ENCODE measurements around the gene IFT88. TPM values are rescaled to one million over a fixed set of nuclear protein-coding genes. Genes with fewer than 3 reads are reported as not detected.

Gene IFT88
- total RNA-seq, 4 donors from 2014 or later, result 5.6 to 21.6 (median 10.4) TPM

- Histone ChIP-seq H3K4me3 (no peak overlapping the region), H3K27me3 (no peaks in the 10 kb centered on the region), H3K27ac (no peak overlapping the region), H3K9me3 (no peaks in the 10 kb centered on the region), H3K36me3 (peaks cover 10% of the 10 kb centered on the region), H3K4me1 (no peaks in the 10 kb centered on the region)
- WGBS, result 82% methylated on average over 3 of the region's 3 CpGs
- TF ChIP-seq POLR2AphosphoS5 (IDR thresholded peaks at IDR 0.05) (no peak), CTCF (IDR thresholded peaks at IDR 0.05) (no peak), EP300 (IDR thresholded peaks at IDR 0.05) (no peak), POLR2A (IDR thresholded peaks at IDR 0.05) (no peak)
- no peak for DNase-seq (ENCODE audit: low spot score in 2 of 2)
Observed at GRCh38 chr13:20689291-20689690, 122.3 kb downstream of the IFT88 start.

DNA sequence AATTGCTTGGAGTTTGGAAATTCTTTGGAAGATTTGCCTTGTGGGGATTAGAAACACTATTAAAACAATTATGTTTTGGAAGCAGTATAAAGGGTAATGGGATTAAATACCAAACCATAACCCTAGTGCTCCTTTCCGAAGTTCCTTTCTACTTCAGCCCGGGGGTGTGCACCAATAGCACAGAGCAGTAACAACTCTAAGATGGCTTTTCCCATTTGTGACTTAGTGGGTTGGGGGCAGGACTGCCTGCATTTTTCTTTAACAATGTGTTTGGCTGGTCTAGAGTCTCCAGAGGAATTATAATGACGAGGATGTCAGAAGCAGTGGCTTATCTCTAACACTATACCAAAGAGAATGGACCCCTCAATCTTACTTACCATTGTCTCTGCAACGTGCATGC lies 124.7 kb downstream of the IFT88 start:
- WGBS, result 67% methylated on average over 4 of the region's 4 CpGs
- Histone ChIP-seq H3K9me3 (no peaks in the 10 kb centered on the region), H3K4me1 (no peaks in the 10 kb centered on the region), H3K36me3 (peaks cover 10% of the 10 kb centered on the region), H3K27me3 (no peaks in the 10 kb centered on the region), H3K27ac (no peak overlapping the region), H3K4me3 (no peak overlapping the region)
- TF ChIP-seq POLR2A (IDR thresholded peaks at IDR 0.05), result no peak
- TF ChIP-seq EP300 (IDR thresholded peaks at IDR 0.05), result no peak
- TF ChIP-seq CTCF (IDR thresholded peaks at IDR 0.05), result no peak
- TF ChIP-seq POLR2AphosphoS5 (IDR thresholded peaks at IDR 0.05), result no peak
- DNase-seq (ENCODE audit: low spot score in 2 of 2), result no peak

DNA sequence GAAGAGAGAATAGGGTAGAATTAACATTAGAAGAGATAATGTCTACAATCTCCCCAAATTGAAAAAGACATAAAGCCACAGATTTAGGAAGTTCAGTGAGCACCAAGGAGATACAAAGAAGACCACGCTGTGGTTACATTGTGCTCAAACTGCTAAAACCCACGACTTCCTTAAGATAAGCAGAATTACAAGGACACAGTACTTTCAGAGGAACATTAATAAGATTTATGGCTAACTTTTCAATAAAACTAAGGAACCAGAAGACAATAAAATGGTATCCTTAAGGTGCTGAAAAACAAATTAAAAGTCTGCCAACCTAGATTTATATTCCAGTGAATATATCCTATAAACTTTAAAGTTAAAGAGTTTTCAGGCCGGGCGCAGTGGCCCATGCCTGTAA lies 129.1 kb downstream of the IFT88 start:
- no peak for TF ChIP-seq POLR2AphosphoS5 (IDR thresholded peaks at IDR 0.05)
- TF ChIP-seq POLR2A (IDR thresholded peaks at IDR 0.05), result no peak
- no peak for TF ChIP-seq EP300 (IDR thresholded peaks at IDR 0.05)
- no peak for TF ChIP-seq CTCF (IDR thresholded peaks at IDR 0.05)
- 65% methylated on average over 4 of the region's 4 CpGs for WGBS

DNA sequence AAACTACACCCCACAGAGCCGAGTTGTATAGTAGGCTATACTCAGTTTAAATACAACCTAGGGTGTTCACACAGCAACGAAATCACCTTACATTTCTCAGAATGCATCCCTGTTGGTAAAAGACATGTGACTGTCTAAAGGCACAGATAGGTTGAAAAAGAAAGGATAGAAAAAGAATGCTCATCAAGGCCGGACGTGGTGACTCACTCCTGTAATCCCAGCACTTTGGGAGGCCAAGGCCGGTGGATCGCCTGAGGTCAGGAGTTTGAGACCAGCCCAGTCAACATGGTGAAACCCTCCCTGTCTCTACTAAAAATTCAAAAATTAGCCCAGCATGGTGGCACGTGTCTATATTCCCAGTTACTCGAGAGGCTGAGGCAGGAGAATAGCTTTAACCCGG lies 132.8 kb downstream of the IFT88 start:
- H3K4me3 ChIP-seq, result no peak overlapping the region
- no peak overlapping the region for H3K27ac ChIP-seq
- DNase-seq (ENCODE audit: low spot score in 2 of 2), result no peak
- H3K27me3 ChIP-seq, result peaks cover 9% of the 10 kb centered on the region
- WGBS, result 94% methylated on average over 9 of the region's 9 CpGs
- TF ChIP-seq POLR2AphosphoS5 (IDR thresholded peaks at IDR 0.05), result no peak
- TF ChIP-seq CTCF (IDR thresholded peaks at IDR 0.05), result no peak
- no peak for TF ChIP-seq EP300 (IDR thresholded peaks at IDR 0.05)
- no peak for TF ChIP-seq POLR2A (IDR thresholded peaks at IDR 0.05)
- peaks cover 23% of the 10 kb centered on the region for H3K4me1 ChIP-seq
- no peaks in the 10 kb centered on the region for H3K9me3 ChIP-seq
- H3K36me3 ChIP-seq, result no peaks in the 10 kb centered on the region

More for the DNA sequence above, 129.1 kb downstream of the IFT88 start:
- H3K4me1 ChIP-seq, result no peaks in the 10 kb centered on the region
- H3K4me3 ChIP-seq, result no peak overlapping the region
- H3K9me3 ChIP-seq, result no peaks in the 10 kb centered on the region
- peaks cover 5% of the 10 kb centered on the region for H3K27me3 ChIP-seq
- H3K27ac ChIP-seq, result no peak overlapping the region
- no peak for DNase-seq (ENCODE audit: low spot score in 2 of 2)
- H3K36me3 ChIP-seq, result peaks cover 5% of the 10 kb centered on the region

DNA sequence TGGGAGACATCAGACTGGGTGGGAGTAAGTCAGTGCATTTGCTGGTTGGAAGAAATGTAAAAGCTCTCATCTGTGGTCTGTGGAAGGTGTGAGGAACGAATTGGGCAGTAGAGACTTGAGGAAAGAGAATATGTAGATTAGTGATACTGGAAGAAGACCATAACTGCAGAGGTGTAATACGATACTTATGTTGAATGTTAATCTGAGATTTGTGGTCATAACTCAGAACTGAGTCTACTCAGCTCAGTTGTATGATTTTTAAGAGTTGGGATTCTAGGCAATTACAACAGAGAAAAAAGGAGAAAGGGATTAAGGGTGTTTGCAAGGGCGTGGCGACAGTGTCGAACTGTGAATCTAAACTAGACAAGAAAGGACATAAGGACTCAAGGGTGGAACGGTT lies 133.3 kb downstream of the IFT88 start:
- DNase-seq (ENCODE audit: low spot score in 2 of 2), result no peak
- peaks cover 24% of the 10 kb centered on the region for H3K4me1 ChIP-seq
- 79% methylated on average over 6 of the region's 6 CpGs for WGBS

More for the DNA sequence above, 133.3 kb downstream of the IFT88 start:
- peaks cover 9% of the 10 kb centered on the region for H3K27me3 ChIP-seq
- H3K27ac ChIP-seq, result no peak overlapping the region
- H3K4me3 ChIP-seq, result no peak overlapping the region
- no peaks in the 10 kb centered on the region for H3K36me3 ChIP-seq
- TF ChIP-seq POLR2AphosphoS5 (IDR thresholded peaks at IDR 0.05) (no peak), CTCF (IDR thresholded peaks at IDR 0.05) (no peak), POLR2A (IDR thresholded peaks at IDR 0.05) (no peak), EP300 (IDR thresholded peaks at IDR 0.05) (no peak)
- no peaks in the 10 kb centered on the region for H3K9me3 ChIP-seq

Measured in suprapubic skin (tissue), 4 donors.